Activated CD8-positive, alpha-beta memory T cell treated with anti-CD3 and anti-CD28 coated beads for 4 hours (primary cell): ENCODE data around the gene SIRPA.
"Not testable (repeated sequence)": the region's sequence is repeated elsewhere in the genome, so short reads cannot be mapped to it uniquely, and the experiment has no call there.

Experiments
- DNase-seq, 2 donors: peaks; one replicate each; pipeline ENCODE4 v3.0.0-alpha.2; 2020; ENCODE audit warnings: low read depth in 2 of 2

Gene SIRPA

GRCh38 chr20:1906361-1907051, 11.3 kb downstream of the SIRPA start:
- no peak for DNase-seq

GRCh38 chr20:1907586-1907985, 12.4 kb downstream of the SIRPA start:
- DNase-seq, result no peak

DNA sequence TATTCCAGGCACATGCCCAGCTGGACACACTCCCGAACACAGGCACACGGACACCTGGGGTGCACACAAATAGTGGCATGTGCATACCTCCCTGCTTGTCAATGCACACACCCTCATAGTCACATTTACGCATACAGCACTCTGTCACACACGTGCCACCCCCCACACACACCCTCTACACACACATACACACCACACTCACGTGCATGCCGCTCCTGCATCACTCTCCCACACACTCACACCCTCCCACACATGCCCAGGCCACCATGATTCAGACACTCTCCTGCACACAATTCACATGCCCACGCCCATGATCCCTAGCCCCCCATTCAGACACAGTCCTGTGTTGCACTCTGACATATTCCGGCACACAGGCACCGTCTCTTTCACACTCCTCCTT, 13.0 kb downstream of the SIRPA start:
- no peak for DNase-seq

DNA sequence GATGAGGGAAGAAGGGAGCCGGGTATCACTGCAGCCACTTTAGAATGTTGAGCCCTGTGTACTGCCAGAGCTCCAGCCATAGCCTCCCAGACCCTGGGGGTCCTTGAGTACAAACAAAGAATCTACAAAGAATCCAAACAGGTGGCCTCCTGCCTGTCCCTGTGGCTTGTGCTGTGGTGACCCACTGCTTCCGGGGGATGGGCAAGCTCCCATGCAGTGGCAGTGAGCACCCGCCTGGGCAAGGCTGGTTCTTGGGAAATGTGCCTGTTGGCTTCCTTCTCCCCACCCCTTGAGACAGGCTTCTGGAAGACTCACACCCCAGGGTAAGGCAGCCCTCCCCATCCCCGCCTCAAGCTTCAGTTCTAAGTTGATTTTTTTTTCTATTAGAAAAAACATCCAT, 13.9 kb downstream of the SIRPA start:
- DNase-seq, result no peak

- no peak for DNase-seq
These were observed 16.3 kb downstream of the SIRPA start for GRCh38 chr20:1911536-1911935.

- no peak for DNase-seq
These were observed 16.8 kb downstream of the SIRPA start for GRCh38 chr20:1912053-1912452.

DNA sequence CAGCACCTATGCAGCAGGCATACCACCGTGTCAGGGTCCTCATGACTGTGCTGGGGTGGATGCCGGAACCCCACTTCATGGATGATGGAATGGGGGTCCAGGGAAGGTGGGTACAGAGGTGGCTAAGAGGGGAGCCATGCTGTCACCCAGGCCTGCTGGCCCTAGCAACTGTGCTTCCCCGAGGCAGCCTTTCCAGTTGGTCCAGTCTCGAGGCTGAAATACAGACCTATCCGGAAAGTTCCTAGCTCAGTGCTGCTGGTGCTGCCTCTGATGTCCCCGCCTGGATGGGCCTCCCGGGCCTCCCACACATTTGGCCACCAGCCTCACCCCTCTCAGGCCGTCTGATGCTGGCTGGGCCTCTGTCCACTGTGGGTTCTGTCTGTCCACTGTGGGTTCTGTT, 17.4 kb downstream of the SIRPA start:
- no peak for DNase-seq

- DNase-seq, result not testable (repeated sequence)
These were observed 20.0 kb downstream of the SIRPA start for GRCh38 chr20:1915233-1915632.

- no peak for DNase-seq
These were observed 20.5 kb downstream of the SIRPA start for GRCh38 chr20:1915725-1916124.

GRCh38 chr20:1917786-1918185, 22.6 kb downstream of the SIRPA start:
- DNase-seq, result no peak

DNA sequence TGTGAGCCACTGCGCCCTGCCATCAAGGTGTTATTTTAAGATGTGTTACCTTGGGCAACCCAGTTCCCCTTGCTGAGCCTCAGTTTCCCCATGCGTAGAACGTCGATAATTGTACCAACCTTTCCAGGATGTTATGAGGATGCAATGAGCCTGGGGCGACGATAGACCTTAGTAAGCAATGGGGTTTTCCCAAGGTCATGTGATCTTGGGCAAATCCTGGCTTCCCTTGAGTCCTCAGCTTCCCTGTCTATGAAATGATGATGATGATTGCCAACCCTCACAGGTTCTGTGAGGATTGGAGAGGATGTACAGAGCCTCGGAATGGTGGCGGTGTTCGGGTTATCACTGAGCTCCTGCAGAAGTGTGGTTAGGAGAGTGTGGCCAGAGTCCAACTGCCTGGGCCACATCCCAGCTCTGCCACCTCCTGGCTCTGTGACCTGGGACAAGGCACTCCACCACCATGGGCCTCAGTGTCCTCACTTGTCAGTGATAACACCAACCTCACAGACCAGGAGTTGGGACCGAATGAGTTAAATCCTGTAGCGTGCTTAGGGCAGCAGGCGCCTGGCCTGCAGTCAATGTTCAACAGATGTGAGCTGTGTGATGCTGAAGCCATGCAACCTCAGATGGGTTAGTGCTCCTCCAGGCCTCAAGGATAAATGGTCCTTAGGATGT, 23.4 kb downstream of the SIRPA start:
- DNase-seq, result no peak

DNA sequence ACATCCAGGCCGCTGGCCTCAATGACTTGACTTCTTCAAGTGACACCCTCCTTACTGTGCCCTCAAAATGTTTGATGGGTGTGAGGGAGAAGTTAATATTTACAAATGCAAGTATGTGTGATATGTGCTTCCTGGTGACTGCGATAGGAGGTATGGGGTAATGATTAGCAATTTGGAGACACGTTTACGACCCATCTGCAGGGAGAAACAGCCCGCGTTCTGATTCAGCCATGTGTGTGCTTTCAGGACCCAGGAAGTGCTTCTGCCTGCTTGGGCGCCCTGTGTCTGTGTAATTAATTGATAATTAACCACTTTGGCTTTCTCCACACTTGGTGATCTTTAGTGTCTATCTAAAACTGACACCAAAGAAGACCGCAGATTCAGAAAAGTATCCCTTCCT, 25.0 kb downstream of the SIRPA start:
- no peak for DNase-seq

DNA sequence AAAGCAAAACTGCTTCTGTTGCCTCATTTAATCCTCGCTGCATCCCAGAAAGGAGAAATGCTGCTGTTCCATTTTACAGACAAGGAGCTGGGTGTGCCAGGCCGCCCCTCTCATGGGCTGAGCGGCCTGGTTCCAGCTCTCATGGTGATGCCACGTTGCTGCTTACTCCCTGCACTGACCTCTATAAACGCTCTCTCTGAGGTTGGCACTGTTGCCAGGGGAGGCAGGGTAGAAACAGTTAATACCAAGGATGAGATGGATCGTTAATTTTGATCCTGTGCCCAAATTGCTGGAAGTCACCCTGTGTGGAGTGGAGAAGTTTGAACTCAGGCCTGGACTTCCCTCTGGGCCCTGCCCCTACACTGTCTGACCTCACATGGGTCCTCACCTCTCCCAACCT, 25.6 kb downstream of the SIRPA start:
- DNase-seq, result no peak

DNA sequence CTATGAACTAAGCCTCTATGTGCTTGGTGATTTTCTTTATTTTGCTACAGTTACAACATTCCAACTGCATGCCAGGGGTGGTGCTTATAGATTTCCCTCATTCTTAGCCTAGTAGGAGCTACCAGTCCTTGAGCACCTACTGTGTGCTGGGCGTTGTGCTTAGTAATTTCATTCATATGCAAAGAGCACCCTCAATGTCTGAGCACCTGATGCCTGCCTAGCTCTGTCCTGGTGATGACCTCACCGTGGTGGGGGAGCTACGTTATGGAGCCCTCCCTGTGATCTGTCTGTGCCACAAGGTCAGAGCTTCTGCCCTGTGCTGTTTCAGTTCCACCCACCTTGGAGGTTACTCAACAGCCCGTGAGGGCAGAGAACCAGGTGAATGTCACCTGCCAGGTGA, 26.8 kb downstream of the SIRPA start:
- DNase-seq, result not testable (repeated sequence)

- no peak for DNase-seq
These were observed 27.6 kb downstream of the SIRPA start for GRCh38 chr20:1922786-1923185.

DNA sequence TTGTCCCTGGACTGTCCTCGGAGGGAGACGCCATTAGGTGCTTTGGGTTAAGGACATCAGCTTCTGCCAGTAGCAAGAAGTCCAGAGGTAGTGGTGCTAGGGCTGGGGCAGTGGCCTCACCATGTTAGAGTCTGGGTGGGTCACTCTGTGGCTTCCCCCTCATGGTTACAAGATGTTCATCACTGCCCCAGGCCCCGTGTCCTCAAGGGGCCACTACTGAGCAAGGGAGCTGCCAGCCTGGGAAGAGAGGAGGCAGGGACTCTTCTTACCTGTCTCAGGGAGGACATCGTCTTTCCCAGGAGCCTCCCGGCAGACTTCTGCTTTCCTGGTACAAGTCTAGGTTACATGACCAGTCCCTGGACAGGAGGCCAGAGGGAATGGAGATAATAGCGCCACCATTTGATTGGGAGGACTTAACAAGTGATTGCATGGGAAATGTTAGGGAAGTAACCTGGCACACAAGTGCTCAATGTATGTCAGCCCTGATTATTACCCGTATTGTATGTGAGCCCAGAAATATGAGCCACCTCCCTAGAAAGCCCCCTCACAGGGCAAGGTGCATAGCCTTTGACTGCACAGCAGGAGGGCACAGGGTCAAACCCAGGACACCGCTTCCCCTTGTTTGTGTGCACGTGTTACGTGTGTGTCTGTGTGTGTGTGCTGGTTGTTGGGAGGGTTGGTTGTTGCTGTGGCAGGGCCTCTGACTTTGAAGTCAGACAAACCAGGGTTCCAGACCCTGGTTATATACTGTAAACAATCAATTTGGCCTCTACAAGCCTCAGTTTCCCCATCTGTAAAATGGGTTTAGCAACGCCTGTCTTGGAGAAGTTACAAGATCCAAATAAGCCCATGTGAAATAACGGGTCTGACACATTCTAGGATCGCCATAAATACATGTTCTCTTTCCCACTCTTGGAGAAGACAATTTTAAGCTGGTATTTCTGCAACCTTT, 30.0 kb downstream of the SIRPA start:
- no peak for DNase-seq

GRCh38 chr20:1926237-1926636, 31.0 kb downstream of the SIRPA start:
- no peak for DNase-seq

DNA sequence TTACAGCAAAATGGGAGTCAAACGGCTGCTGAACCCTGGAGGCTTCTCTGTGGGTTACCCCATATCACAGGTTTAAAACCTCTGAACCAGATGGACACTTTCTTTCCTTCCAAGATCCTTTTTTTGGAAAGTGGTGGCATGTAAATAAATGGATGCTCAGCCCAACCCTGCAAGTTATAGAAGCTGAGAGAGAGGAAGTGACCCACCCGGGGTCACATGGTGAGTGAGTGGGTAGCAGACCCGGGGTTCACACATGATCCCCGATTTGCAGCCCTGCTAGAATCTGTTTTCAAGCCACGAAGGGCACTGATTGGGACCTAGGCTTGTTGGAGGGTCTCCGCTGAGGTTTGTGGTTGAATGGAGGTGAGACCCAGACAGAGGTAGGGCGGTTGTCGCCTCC, 32.0 kb downstream of the SIRPA start:
- DNase-seq, result no peak

DNA sequence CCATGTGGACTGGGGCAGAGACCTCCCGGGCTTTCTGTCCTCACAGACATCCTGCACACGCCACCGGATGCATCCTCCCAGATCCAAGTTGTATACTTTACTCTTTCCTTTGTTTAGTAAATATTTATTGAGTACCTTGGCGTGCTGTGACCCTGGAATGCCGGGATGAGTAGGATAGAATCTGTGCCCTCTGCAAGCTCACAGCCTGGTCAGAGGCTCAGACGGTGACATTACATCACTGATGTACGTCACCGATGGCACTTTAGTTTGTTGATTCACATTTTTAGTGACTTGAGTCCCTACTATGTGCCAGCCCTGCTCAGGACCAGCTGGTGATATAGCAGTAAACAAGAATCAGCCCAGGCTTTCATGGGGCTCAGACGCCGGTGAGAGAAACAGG, 32.9 kb downstream of the SIRPA start:
- DNase-seq, result no peak

DNA sequence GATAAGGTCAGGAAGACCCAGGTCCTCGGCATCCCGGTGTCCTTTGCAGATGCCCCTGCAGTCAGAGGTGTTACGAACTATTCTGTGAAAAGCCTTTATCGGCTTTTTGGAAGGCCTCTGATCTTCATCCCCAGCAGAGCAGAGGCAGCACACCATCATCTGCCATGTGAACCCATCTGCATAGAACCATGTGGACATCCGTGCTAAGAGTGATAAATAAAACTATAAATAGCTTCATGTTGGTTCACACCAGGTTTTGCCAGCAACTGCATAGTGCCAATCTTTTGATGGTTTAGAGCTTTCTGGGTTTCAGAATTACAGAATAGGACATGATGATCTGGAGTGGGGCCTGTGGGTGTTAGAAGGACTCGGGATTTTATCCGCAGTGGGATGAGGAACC, 33.6 kb downstream of the SIRPA start:
- DNase-seq, result no peak

DNA sequence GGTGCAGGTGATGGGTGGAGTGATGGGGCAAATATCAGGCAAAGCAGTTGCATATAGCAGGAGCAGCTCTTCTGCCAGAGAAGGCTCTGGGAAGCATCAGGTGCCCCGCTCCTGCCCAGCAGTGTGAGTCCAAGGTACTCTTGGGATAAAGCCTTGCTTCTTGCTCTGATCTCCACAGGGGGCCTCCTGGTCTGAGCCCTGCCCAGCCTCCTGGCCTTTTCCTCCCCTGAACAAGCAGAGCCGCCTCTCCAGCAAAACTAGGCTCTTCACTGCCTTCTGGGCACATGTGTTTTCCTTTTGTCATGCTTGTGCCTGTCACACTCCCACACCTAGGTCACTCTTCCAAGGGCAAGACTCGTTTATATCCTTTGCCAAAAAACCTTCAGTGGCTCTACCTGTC, 34.3 kb downstream of the SIRPA start:
- DNase-seq, result no peak

GRCh38 chr20:1930165-1930564, 35.0 kb downstream of the SIRPA start:
- no peak for DNase-seq

DNA sequence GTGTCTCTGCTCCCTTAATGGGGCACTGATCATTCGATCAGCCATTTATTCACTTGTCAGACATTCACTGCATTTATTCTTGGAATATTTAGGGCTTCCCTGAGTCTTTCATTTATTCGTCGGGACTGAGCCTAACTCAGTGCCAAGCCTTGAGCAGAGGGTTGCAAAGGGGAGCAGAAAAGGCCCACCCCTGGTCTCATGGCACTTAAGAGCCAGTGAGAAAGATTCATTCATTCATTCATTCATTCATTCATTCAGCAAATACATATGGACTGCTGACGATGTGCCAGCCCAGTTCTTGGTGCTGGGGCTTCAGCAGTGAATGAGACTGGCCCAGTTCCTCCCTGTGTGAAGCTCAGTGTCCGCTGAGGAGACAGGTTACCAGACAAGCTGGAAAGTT, 36.6 kb downstream of the SIRPA start:
- DNase-seq, result no peak
